Stimulated activated CD4-positive, alpha-beta T cell treated with anti-CD3 and anti-CD28 coated beads, TNF-alpha, amount 100 ng/mL, for 24 hours (primary cell): ENCODE results near the gene SNRNP70.
"Not testable (repeated sequence)": the region's sequence is repeated elsewhere in the genome, so short reads cannot be mapped to it uniquely, and the experiment has no call there.

ENCODE experiments used
- DNase-seq, 3 experiments: peaks; one replicate each; pipeline ENCODE4 v3.0.0-alpha.2; 2020; ENCODE audit warnings: low read depth in 3 of 3

The SNRNP70 gene

DNA sequence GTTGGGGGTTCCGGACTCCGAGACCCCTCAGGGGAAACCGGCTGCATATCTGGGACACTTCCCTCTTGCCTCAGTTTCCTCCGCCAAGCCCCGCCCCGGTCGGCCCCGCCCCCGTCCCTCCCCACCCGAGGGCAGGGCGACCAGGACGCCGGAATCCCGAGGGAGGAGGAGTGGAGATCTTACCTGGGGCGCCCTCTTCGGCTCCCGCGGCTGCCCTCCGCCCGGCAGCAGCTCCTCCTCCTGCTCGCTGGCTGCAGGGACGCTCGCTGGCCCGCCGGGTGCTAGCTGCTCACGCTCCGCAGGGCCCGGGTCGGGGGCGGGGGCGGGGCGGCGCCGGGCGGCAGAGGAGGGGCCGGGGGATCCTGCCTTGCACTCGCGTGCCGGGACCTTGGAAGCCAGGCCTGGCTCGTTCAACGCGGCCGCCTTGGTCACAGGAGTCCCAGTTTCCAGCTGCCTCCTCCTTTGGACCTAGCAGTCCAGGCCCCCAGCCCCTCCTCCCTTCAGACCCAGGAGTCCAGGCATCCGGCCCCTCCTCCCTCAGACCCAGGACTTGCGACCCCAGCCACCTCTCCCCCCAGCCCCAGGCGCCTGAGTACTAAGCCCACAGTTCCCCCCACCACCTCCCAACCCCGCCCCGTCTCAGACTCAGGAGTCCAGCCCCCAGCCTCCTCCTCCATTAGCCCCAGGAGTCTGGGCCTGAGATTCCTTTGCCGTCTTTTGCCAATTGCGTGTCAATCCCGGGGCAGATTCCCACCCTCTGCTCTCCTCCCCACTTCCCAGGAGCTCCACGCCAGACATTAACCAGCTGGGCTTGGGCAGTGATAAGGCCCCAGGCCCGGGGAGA lies 20.3 kb upstream of the SNRNP70 start, which contains the start of gene NTF4:
NTF4 (minus strand) TSS at position 51 of the 844 bp plus-strand sequence. CDS start 2,821 bp downstream, outside the sequence.
- no peak for DNase-seq

DNA sequence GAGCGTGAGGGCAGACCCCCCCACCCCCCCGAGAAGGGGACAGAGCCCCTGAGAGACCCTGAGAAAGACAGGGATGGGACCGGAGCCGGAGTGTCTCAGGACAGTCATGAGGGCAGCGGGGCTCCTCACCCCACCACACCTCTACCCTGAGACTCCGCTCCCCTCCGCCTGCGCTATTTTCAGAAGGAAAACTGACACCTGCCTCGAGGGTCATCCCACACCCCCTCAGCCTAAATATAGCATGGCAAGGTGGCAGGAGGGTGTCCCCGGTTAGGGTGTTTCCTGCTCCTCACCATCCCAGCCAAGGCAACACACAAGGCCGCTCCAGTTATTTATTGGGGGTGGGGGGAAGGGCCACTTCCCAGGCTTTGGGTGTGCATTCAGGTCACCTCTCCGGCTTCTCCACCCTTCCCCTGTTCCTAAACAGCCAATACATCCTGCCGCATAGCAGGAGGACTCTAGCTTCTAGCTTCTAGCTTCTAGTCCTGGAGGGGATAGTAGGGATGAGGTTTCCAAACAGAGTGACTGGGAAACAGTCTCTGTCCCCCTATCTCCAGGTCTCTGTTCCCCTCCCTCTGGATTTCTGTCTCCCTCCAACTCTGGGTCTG lies 19.2 kb upstream of the SNRNP70 start:
- no peak for DNase-seq

DNA sequence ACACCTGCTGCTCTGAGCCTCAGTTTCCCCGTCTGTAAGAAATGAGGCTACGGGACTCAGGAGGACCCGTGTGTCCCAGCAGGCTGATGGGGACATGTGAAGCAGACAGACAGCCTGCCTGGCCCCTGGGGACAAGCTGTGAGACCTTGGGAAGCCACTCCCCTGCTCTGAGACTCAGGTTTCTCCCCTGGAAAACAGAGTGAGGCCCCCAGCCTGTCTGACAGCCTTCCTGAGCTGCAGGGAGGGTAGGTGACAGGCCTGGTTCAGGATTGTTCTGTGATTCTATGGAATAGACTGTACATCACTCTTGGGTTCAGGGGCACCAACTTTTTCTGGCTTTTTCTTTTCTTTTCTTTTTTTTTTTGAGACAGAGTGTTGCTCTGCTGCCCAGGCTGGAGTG lies 17.7 kb upstream of the SNRNP70 start:
- no peak for DNase-seq

DNA sequence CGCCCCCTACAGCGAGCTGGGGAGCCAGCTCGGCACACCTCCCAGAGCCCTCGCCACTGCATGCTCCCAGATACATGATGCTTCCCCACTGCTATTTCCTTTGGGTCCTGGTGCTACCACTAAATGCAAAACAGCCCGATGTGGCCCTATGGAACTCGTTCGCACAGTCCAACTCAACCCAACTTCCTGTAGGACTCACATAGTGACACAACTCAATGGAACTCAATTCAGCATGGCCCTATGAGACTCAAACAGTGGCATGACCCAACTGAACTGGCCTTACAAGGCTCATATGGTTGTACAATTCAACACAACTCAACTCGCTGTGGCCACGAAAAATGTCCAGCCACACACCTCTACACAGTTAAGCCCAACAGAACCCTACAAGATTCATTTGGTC lies 16.2 kb upstream of the SNRNP70 start:
- DNase-seq: no peak

DNA sequence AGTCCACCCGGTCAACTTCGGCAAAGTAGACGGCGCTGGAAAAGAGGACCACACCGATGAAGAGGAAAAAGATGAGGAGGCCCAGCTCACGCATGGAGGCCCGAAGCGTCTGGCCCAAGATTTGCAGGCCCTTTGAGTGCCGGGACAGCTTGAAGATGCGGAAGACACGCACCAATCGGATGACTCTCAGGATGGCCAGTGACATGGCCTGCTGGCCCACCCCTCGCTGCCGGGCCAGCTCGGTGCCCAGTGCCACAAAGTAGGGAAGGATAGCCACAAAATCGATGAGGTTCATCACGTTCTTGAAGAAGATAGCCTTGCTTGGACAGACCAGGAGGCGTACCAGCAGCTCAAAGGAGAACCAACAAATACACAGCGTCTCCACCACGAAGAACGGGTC lies 14.8 kb upstream of the SNRNP70 start:
- DNase-seq: no peak

- DNase-seq: no peak
Measured at GRCh38 chr19:49071860-49072547, 13.2 kb upstream of the SNRNP70 start.

- no peak for DNase-seq
Measured at GRCh38 chr19:49073514-49074378, 11.5 kb upstream of the SNRNP70 start.

GRCh38 chr19:49074869-49075268 lies 10.4 kb upstream of the SNRNP70 start:
- not testable (repeated sequence) for DNase-seq

GRCh38 chr19:49080392-49080791 lies 4.9 kb upstream of the SNRNP70 start:
- DNase-seq: no peak

GRCh38 chr19:49081273-49081672 lies 4.0 kb upstream of the SNRNP70 start:
- DNase-seq: no peak

- DNase-seq: no peak
Measured at GRCh38 chr19:49084206-49085019, 838 bp upstream of the SNRNP70 start.

DNA sequence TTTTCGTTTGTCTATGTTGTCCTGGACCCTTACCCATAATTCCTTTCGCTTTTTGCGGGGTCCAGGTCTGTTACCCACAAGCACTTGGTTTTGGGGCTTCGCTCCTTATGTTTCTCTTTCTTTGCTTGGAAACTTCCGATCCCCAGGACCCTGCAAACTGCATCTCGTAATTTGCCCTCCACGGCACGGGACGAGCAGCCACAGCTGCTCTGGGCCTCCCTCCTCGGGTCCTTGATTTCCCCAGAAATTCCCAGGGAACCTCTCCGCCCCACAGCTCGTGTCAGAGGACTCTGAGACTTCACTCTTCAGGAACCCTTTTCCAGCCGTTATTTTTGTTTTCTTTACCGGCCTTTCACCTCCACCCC lies 599 bp downstream of the SNRNP70 start:
- DNase-seq: no peak

GRCh38 chr19:49086296-49086695 lies 1.0 kb downstream of the SNRNP70 start:
- no peak for DNase-seq

DNA sequence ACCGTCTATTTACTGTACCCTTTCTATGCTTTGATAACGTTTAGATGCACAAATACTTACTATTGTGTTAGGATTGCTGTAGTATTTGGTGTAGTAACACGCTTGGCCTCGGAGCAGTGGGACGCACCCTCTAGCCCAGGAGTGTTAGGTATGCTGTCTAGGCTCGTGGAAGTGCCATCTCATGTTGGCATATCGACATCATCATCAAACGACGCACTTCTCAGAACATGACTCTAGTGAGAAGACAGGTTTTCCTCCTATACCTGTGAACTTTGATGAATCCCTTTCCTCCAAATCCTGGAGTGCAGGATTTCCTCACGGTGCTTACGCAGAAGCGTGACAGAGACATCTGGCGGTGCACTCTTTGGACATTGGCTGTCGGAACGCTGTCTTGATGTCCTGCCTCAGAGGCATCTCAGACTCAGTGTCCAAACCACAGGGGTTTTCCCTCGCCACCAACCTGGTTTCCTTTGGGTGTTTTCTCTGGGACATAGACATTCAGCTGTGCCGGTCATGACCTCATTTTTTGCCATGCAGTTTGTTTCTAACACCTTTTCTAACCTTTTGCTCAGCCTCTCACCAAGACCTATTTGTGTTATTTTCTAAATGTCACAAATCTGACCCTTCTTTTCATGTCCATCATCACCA lies 6.3 kb downstream of the SNRNP70 start:
- DNase-seq: no peak

DNA sequence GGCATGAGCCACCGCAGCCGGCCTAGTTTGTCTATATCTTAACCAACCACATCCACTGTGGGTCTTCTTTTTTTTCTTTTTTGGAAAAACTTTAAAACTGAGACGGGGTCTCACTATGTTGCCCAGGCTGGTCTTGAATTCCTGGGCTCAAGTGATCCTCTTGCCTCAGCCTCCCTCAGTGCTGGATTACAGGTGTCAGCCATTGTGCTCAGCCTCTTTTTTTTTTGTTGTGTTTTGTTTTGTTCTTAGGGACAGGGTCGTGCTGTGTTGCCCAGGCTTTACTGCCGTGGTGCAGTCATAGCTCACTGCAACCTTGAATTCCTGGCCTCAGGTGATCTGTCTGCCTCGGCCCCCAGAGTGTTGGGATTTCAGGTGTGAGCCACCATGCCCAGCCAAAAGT lies 7.4 kb downstream of the SNRNP70 start:
- no peak for DNase-seq

- no peak for DNase-seq
Measured at GRCh38 chr19:49094505-49095482, 9.5 kb downstream of the SNRNP70 start.

- DNase-seq: peak; percentile 35 to 61 (median 59)
Measured at GRCh38 chr19:49097453-49098288, 12.4 kb downstream of the SNRNP70 start.

GRCh38 chr19:49098795-49099194 lies 13.5 kb downstream of the SNRNP70 start:
- no peak for DNase-seq
